Heart left ventricle (tissue), 16 donors: Measurements from ENCODE around the gene PEA15. TPM values are rescaled to one million over a fixed set of nuclear protein-coding genes. Genes with fewer than 3 reads are reported as not detected.
A peak's percentile ranks its signal among the peaks of the same experiment; 100 is the strongest.

Source experiments
- ATAC-seq, 4 donors: fragments of 200-7000 bp; cut with Tn5 transposase; one replicate each; pipeline ENCODE4 v1.9.1; 2020 to 2022; ENCODE audit warnings: moderate library complexity in 4 of 4, mild to moderate bottlenecking in 3 of 4, moderate number of reproducible peaks in 1 of 4
- DNase-seq, 5 donors: peaks; one replicate each; pipeline ENCODE4 v3.0.0-alpha.2; 2020
- H3K27ac ChIP-seq, 12 donors: fragments of 200-600 bp; sonication (generic) in 4 of 12; one replicate each; pipeline versions ENCODE4 v1.5.0 to v1.8.0; 2016 to 2022; ENCODE audit warnings: mild to moderate bottlenecking in 2 of 12
- H3K27me3 ChIP-seq, 9 donors: fragments of 200-600 bp; sonication (generic) in 2 of 9; one replicate each; pipeline versions ENCODE4 v1.5.1 to v1.8.0; 2016 to 2022; ENCODE audit warnings: mild to moderate bottlenecking in 3 of 9
- H3K36me3 ChIP-seq, 9 donors: fragments of 200-600 bp; sonication (generic) in 2 of 9; one replicate each; pipeline versions ENCODE4 v1.5.0 to v1.8.0; 2018 to 2022; ENCODE audit warnings: mild to moderate bottlenecking in 2 of 9
- H3K4me1 ChIP-seq, 12 donors: fragments of 200-600 bp; sonication (generic) in 4 of 12; one replicate each; pipeline versions ENCODE4 v1.5.0 to v1.8.0; 2016 to 2022; ENCODE audit warnings: mild to moderate bottlenecking in 3 of 12
- H3K4me3 ChIP-seq, 12 donors: fragments of 200-600 bp; sonication (generic) in 4 of 12; one replicate each; pipeline versions ENCODE4 v1.5.0 to v1.8.0; 2017 to 2022; ENCODE audit warnings: mild to moderate bottlenecking in 9 of 12, moderate library complexity in 4 of 12
- H3K9me3 ChIP-seq, 12 donors: fragments of 200-600 bp; sonication (generic) in 4 of 12; one replicate each; pipeline versions ENCODE4 v1.5.0 to v1.8.0; 2016 to 2022; ENCODE audit warnings: mild to moderate bottlenecking in 1 of 12
- CTCF ChIP-seq, 12 donors: fragments of 200-600 bp; sonication (generic) in 4 of 12; IDR thresholded peaks; one replicate each; pipeline versions ENCODE4 v1.5.0 to v1.8.0; 2018 to 2022; ENCODE audit warnings: antibody characterized with exemption in 12 of 12, mild to moderate bottlenecking in 5 of 12
- POLR2A ChIP-seq, 2 donors: fragments of 450-650 bp; IDR thresholded peaks; one replicate each; pipeline ENCODE4 v1.6.1; 2017; ENCODE audit warnings: antibody characterized with exemption in 2 of 2, mild to moderate bottlenecking in 2 of 2, moderate library complexity in 2 of 2
- WGBS, 4 donors: extraction: QIAGEN DNeasy Blood & Tissue Kit in 2 of 4; methylation state at CpG; one replicate each; pipeline versions ENCODE4 v1.1.5 to v1.1.7; 2013 to 2018; 5-methylcytosine and 5-hydroxymethylcytosine counted together
- intact Hi-C, 10 donors: fragments of 100-400 bp; cut with DNase I; formaldehyde crosslinking; loops; one replicate each; pipeline versions ENCODE4 v1.11.1 to v1.14.2; 2022
- polyA plus RNA-seq, 2 donors: library from polyadenylated mRNA; stranded (reverse); fragments of 200-250 nt; gene quantifications; one replicate each; pipeline ENCODE4 v1.2.3, GENCODE V29; 2013
- total RNA-seq, 9 donors: library from RNA; depleted of rRNA in 2 of 9; stranded (reverse); fragments of >200 nt in 2 of 9; fragmentation: NEBNext Ultra II Directional in 3 of 9; extraction: Animal tissue kit (Norgen Biotek cat#: 25700) in 3 of 9; gene quantifications; one replicate each; pipeline versions ENCODE4 v1.1.0 to v1.2.4, GENCODE V29; 2016 to 2023
- donor health status: ischemic (EF 13 %, LVEDD 7.1; RV severe dilation, severe dysfunction).
- donor health status: healthy with polysubstance abuse.
- donor health status: DM: no; HTN: yes; CAD: no.
- donor health status: DM: no; HTN: no; CAD: no.
- donor health status: ischemic (EF 25% LVEDD 6.9; RV normal size, moderate dysfunction).
- donor health status: ischemic (EF 25% LVEDD 5.7; RV mildly dilated, moderate dysfunction).
- donor health status: healthy.
- donor health status: DM: yes; HTN: yes; CAD: no.
- donor health status: ischemic (EF 35%, LVEDD 5.7; RV mildly dilated, moderate dysfunction).
- donor health status: nonischemic (EF 11% LVEDD 7.7; RV severe dilation, severe dysfunction).
- donor health status: DM: yes; HTN: yes; CAD: no.
- donor health status: PGD.
- donor health status: ischemic (EF 29% LVEDD 5.4; RV normal size, mild dysfunction).
- donor health status: nonischemic (EF 23%, LVEDD 6.1; RV moderate dilation, normal function).

PEA15 gene
- total and polyA plus RNA-seq, 11 donors = 134 to 1,078 (median 290) TPM

DNA sequence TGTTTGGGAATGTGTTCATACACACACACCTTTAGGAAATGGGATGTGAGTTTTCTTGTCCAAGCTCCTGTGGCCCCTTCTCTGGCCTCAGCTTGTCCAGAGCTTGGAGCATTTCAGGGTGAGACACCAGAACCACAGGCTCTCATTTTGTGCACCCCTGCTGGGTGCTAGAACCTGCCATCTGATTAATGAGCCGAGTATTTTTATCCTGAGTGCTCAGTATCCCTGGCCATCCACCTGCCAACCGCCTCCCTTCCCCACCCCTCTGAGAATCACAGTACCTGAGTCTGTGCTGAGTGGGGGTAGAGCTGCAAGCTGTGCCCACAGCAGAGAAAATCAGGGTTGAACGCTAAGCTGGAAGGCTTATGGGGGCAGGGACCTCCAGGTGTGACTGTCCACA is 13.4 kb upstream of the PEA15 start:
- Histone ChIP-seq H3K9me3 (no peaks in the 10 kb centered on the region), H3K4me1 (peaks cover 0 to 42% (median 21%) of the 10 kb centered on the region in 12 donors), H3K36me3 (no peaks in the 10 kb centered on the region), H3K27ac (peak overlapping the region in 3 of 12 donors; percentile 42 to 86 (median 67)), H3K27me3 (no peaks in the 10 kb centered on the region), H3K4me3 (no peak overlapping the region)
- 54 to 83% (median 73%) methylated on average over 3 of the region's 3 CpGs for WGBS, 4 donors
- TF ChIP-seq POLR2A (IDR thresholded peaks at IDR 0.05) = no peak
- TF ChIP-seq CTCF (IDR thresholded peaks at IDR 0.05) = no peak
- intact Hi-C loops = loop anchor here (2.0 to 10.0 kb wide), 18 partner anchors 27 to 186 kb away; partner anchors contain the start of gene ATP1A2 (in 1 of the 10)
- DNase-seq (no peak), ATAC-seq (no peak)

GRCh38 chr1:160192234-160192633 is 12.9 kb upstream of the PEA15 start:
- ATAC-seq = no peak
- H3K4me3 ChIP-seq = no peak overlapping the region
- no peaks in the 10 kb centered on the region for H3K27me3 ChIP-seq
- no peak for DNase-seq
- H3K27ac ChIP-seq = peak overlapping the region in 4 of 12 donors; percentile 6 to 86 (median 54)
- intact Hi-C loops = loop anchor here (2.0 to 10.0 kb wide), 18 partner anchors 27 to 185 kb away; partner anchors contain the start of gene ATP1A2 (in 1 of the 10)
- TF ChIP-seq POLR2A (IDR thresholded peaks at IDR 0.05) = no peak
- no peak for TF ChIP-seq CTCF (IDR thresholded peaks at IDR 0.05)
- H3K36me3 ChIP-seq = no peaks in the 10 kb centered on the region
- peaks cover 0 to 42% (median 21%) of the 10 kb centered on the region in 12 donors for H3K4me1 ChIP-seq
- no peaks in the 10 kb centered on the region for H3K9me3 ChIP-seq

DNA sequence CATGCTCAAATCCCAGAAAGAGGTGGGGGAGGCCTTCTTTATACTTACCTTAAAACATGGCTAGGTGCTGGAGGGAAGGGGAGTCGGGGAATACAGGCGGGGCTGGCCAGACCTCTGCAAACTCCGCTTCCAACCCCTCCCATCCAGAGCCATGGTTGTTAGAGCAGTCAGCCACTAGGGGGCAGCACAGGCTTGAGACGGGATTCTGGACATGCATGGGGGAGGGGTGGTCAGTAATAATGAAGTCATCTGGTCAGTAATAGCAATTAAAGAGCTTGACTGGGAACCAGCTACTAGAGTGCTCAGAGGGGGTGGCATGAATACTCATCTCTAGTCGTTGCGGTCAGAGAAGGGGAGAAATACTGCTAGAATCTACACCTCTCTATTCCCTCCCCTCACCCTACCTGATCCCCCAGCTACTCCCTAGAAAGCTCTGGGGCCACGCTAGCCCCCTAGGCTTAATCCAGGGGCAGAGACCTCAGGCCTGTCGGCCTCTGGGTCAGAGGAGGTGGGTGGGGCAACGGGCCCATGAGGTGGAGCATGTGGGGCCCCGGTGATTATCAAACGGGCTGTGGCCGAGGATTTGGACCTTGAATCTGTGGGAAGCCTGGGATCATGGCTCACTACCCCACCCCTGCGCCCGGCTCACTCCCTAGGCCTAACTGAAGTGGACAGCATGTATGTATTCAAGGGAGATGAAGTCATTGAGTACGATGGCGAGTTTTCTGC is 11.9 kb upstream of the PEA15 start:
- H3K27ac ChIP-seq = peak overlapping the region in 11 of 12 donors; percentile 34 to 86 (median 72)
- ATAC-seq (peak; percentile 82 to 90 (median 84)), DNase-seq (peak; percentile 85 to 90 (median 88))
- 25 to 36% (median 30%) methylated on average over 12 to 16 of the region's 16 CpGs for WGBS, 4 donors
- H3K4me1 ChIP-seq = peaks cover 0 to 42% (median 21%) of the 10 kb centered on the region in 12 donors
- no peaks in the 10 kb centered on the region for H3K9me3 ChIP-seq
- no peaks in the 10 kb centered on the region for H3K27me3 ChIP-seq
- no peak overlapping the region for H3K4me3 ChIP-seq
- TF ChIP-seq CTCF (IDR thresholded peaks at IDR 0.05) (peak; percentile 92 to 99 (median 96)), POLR2A (IDR thresholded peaks at IDR 0.05) (no peak)
- no peaks in the 10 kb centered on the region for H3K36me3 ChIP-seq
- intact Hi-C loops = loop anchor here (1.0 to 10.0 kb wide), 22 partner anchors 26 to 184 kb away; partner anchors contain the start of gene ATP1A2 (in 1 of the 10)
